GM12878 (cell line): Measurements from ENCODE around the gene OCLN. TPM values are rescaled to one million over a fixed set of nuclear protein-coding genes. Genes with fewer than 3 reads are reported as not detected.

Experiments used
- ATAC-seq: fragments of 200-7000 bp; cut with Tn5 transposase; 3 replicates; pipeline ENCODE4 v1.9.1; 2020; ENCODE audit warnings: mild to moderate bottlenecking, moderate library complexity
- BruUV-seq: library from RNA; stranded (reverse); fragments of 400-500 nt; replicated peaks from 2 replicates; lab custom pipeline; 2021; lab: Mats Ljungman, UMichigan
- CTCF ChIA-PET: fragments of 300-600 bp; sonication (Branson Sonifier 250); formaldehyde crosslinking; extraction: SDS; loops from one replicate; lab custom pipeline; 2021; ENCODE audit warnings: inconsistent platforms; lab: Yijun Ruan, JAX
- POLR2A ChIA-PET: fragments of 350-600 bp; formaldehyde crosslinking; extraction: SDS; loops from one replicate; lab custom pipeline; 2021; ENCODE audit warnings: inconsistent platforms; lab: Charles Lee
- RAD21 ChIA-PET: fragments of 300-600 bp; sonication (Branson Sonifier 250); formaldehyde crosslinking; loops from one replicate; lab custom pipeline; 2023; ENCODE audit warnings: antibody characterized with exemption; ENCODE audit not compliant: unreplicated experiment; lab: Charles Lee
- SMC1A ChIA-PET: fragments of 300-600 bp; sonication (Branson Sonifier 250); formaldehyde crosslinking; loops from one replicate; lab custom pipeline; 2023; ENCODE audit not compliant: unreplicated experiment, uncharacterized antibody; lab: Charles Lee
- DNase-seq: peaks from one replicate; pipeline ENCODE4 v3.0.0-alpha.2; 2011; ENCODE audit warnings: low read depth, low spot score
- FAIRE-seq: peaks from 3 replicates; lab custom pipeline; 2011; peaks lifted over from hg19 to GRCh38; lab: Jason Lieb, UNC
- H2AFZ ChIP-seq: 2 replicates; pipeline ENCODE4 v1.6.0; 2011; ENCODE audit warnings: low read depth, low read length, control low read depth; ENCODE audit not compliant: control insufficient read depth
- H3K27ac ChIP-seq: 2 replicates; pipeline ENCODE4 v1.5.1; 2011; ENCODE audit warnings: control low read depth; ENCODE audit not compliant: control insufficient read depth, insufficient read depth
- H3K27me3 ChIP-seq, 2 experiments: replicated peaks in 1 of 2; 2 replicates each; pipeline versions ENCODE4 v1.6.0 to v1.6.1; 2011; ENCODE audit warnings: low read length in 1 of 2; ENCODE audit not compliant: control insufficient read depth in 2 of 2, insufficient read depth in 2 of 2
- H3K36me3 ChIP-seq, 2 experiments: 2 replicates each; pipeline ENCODE4 v1.5.1; 2011; ENCODE audit warnings: low read length in 1 of 2; ENCODE audit not compliant: control insufficient read depth in 2 of 2, insufficient read depth in 2 of 2
- H3K4me1 ChIP-seq: 2 replicates; pipeline ENCODE4 v1.6.1; 2011; ENCODE audit warnings: mild to moderate bottlenecking, low read length, moderate library complexity, mixed read lengths; ENCODE audit not compliant: control insufficient read depth, insufficient read depth
- H3K4me2 ChIP-seq: 2 replicates; pipeline ENCODE4 v1.6.0; 2011; ENCODE audit warnings: control low read depth; ENCODE audit not compliant: control insufficient read depth, insufficient read depth
- H3K4me3 ChIP-seq: fragments of 200-600 bp; sonication (generic); 2 replicates; pipeline ENCODE4 v1.5.1; 2016
- H3K79me2 ChIP-seq: 2 replicates; pipeline ENCODE4 v1.6.0; 2011; ENCODE audit warnings: low read length; ENCODE audit not compliant: control insufficient read depth, insufficient read depth
- H3K9ac ChIP-seq: 2 replicates; pipeline ENCODE4 v1.8.0; 2011; ENCODE audit warnings: low read length, control low read depth, mixed read lengths; ENCODE audit not compliant: control insufficient read depth, insufficient read depth
- H3K9me3 ChIP-seq: replicated peaks from 3 replicates; pipeline ENCODE4 v1.5.1; 2011; ENCODE audit warnings: mild to moderate bottlenecking, low read length; ENCODE audit not compliant: control insufficient read depth, insufficient read depth
- H4K20me1 ChIP-seq: 2 replicates; pipeline ENCODE4 v1.6.0; 2011; ENCODE audit not compliant: control insufficient read depth, insufficient read depth
- ATF7 ChIP-seq: fragments of 450-650 bp; IDR thresholded peaks from 2 replicates; pipeline ENCODE4 v1.6.1; 2016; ENCODE audit warnings: low read depth, mild to moderate bottlenecking
- BCL11A ChIP-seq: IDR thresholded peaks from 2 replicates; pipeline ENCODE4 v1.6.1; 2011; ENCODE audit warnings: low read depth, low read length
- IKZF2 ChIP-seq, 2 experiments: fragments of 450-650 bp; IDR thresholded peaks; 2 replicates each; pipeline ENCODE4 v1.6.1; 2017; ENCODE audit warnings: mild to moderate bottlenecking in 2 of 2, moderate library complexity in 2 of 2
- NFIC ChIP-seq: IDR thresholded peaks from 2 replicates; pipeline ENCODE4 v1.6.1; 2012; ENCODE audit warnings: low read depth, mild to moderate bottlenecking, inconsistent platforms, low read length, moderate library complexity
- NFYB ChIP-seq: IDR thresholded peaks from 2 replicates; pipeline ENCODE4 v1.6.1; 2011; ENCODE audit warnings: low read depth, mild to moderate bottlenecking, low read length, improper control_type of control experiment, moderate library complexity; ENCODE audit not compliant: insufficient read depth
- NR2F1 ChIP-seq: fragments of 450-650 bp; conservative IDR thresholded peaks from 2 replicates; pipeline ENCODE4 v1.6.1; 2017; ENCODE audit warnings: mild to moderate bottlenecking
- RAD21 ChIP-seq: IDR thresholded peaks from 2 replicates; pipeline ENCODE4 v1.6.1; 2011; ENCODE audit warnings: mild to moderate bottlenecking, low read depth, low read length, moderate library complexity; ENCODE audit not compliant: insufficient read depth
- SP1 ChIP-seq: IDR thresholded peaks from one replicate; pipeline ENCODE4 v1.6.1; 2011; ENCODE audit warnings: low read depth, low read length
- SPI1 ChIP-seq: IDR thresholded peaks from 2 replicates; pipeline ENCODE4 v1.6.1; 2011; ENCODE audit warnings: low read depth, mild to moderate bottlenecking, low read length, moderate library complexity, borderline replicate concordance; ENCODE audit not compliant: insufficient read depth
- SRF ChIP-seq, 2 experiments: IDR thresholded peaks; 2 replicates each; pipeline ENCODE4 v1.6.1; 2011; ENCODE audit warnings: low read depth in 2 of 2, low read length in 2 of 2, mild to moderate bottlenecking in 1 of 2, moderate library complexity in 1 of 2
- ZNF217 ChIP-seq: fragments of 450-650 bp; IDR thresholded peaks from 2 replicates; pipeline ENCODE4 v1.6.1; 2017; ENCODE audit warnings: antibody characterized with exemption, mild to moderate bottlenecking
- WGBS: methylation state at CpG from one replicate; pipeline ENCODE4 v1.1.6; 2016; ENCODE audit warnings: low lambda C conversion rate; ENCODE audit not compliant: insufficient replicate concordance, insufficient coverage; ENCODE audit errors: missing lambda C conversion rate; 5-methylcytosine and 5-hydroxymethylcytosine counted together
- in situ Hi-C: fragments of 300-500 bp; cut with MboI; formaldehyde crosslinking; loops from 9 replicates; pipeline ENCODE4 v1.14.3; 2018; ENCODE audit warnings: mixed read lengths
- intact Hi-C: fragments of 100-400 bp; cut with micrococcal nuclease; formaldehyde crosslinking; loops from one replicate; pipeline ENCODE4 v1.14.2; 2022; ENCODE audit not compliant: unreplicated experiment
- polyA plus RNA-seq, 11 experiments: library from polyadenylated mRNA; depleted of rRNA in 4 of 11; unstranded in 6 of 11; stranded (reverse) in 5 of 11; fragments of >200 nt; fragmentation: Nextera tagmentation in 4 of 11; fragmentation: Illumina TruSeq in 1 of 11; extraction: Ambion mirVana in 4 of 11; extraction: Trizol in 1 of 11; gene quantifications; 1 replicate in 1 of 11; 2 replicates in 10 of 11; pipeline versions ENCODE4 v1.2.1 to v1.2.3, GENCODE V29; 2011 to 2016; ENCODE audit warnings: inconsistent platforms in 2 of 11, missing spikeins in 2 of 11, low read depth in 1 of 11
- total RNA-seq, 4 experiments: library from RNA; depleted of rRNA in 3 of 4; stranded (reverse); fragments of >200 nt in 3 of 4; fragmentation: Illumina TruSeq in 1 of 4; extraction: Trizol in 1 of 4; gene quantifications; 2 replicates each; pipeline versions ENCODE4 v1.2.1 to v1.2.3, GENCODE V29; 2013 to 2021
- TF ChIP-seq, protein P1 (sequence below): fragments of 450-650 bp; IDR thresholded peaks from 2 replicates; pipeline ENCODE4 v1.6.1; 2017; ENCODE audit warnings: antibody characterized with exemption, mild to moderate bottlenecking, moderate library complexity
- TF ChIP-seq, protein P2 (sequence below): fragments of 450-650 bp; IDR thresholded peaks from 2 replicates; pipeline ENCODE4 v1.6.1; 2016; ENCODE audit warnings: mild to moderate bottlenecking
- TF ChIP-seq, protein P3 (sequence below): fragments of 450-650 bp; IDR thresholded peaks from 2 replicates; pipeline ENCODE4 v1.6.1; 2017; ENCODE audit warnings: low read depth, mild to moderate bottlenecking, moderate library complexity

OCLN gene
- total and polyA plus RNA-seq, 10 of the 15 experiments (the other 5 are each of a cell fraction or from before 2014, with no cell fraction given): 2.0 to 26.5 (median 17.0) TPM

DNA sequence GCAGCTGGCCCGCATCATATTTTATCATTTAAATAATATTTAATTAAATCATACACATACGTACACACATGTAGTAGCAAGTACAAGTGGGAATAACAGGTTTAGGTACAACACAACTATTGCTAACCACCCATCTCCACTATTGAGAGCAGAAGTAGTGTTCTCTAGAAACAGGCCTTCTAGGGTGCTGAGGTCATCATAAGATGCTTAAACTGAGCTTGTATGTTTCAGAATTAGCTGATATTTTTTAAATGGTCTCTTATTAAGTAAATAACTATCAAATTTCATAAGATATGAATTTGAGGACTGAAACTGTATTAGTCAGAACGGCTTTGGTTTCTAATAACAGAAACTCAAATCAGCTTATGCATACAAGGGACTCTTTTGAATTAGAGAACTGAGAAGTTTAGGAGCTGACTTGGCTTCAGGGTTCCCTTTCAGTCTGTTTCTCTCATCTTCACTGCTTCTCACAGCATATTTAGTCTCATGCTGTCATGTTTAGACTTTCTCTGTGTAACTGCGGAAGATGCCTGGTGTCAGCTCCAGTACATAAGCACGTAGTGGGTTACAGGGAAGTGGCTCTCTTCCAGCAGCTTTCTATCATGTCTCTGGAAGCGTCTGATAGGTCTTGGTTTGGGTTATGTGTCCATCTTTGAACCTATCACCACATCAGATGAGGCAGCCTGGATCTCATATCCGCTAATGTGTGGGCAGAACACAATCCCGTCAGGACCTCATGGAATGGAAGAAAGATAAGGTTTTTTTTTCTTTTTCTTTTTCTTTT lies 25.0 kb upstream of the OCLN start:
- no TSS peak for BruUV-seq
- CTCF ChIA-PET: interaction anchor here (0.6 to 0.9 kb wide), 3 partner anchors 8 to 38 kb away, joined by 3 to 4 read pairs (median 3); no protein-coding TSS in a partner anchor
- Histone ChIP-seq H3K27ac (peak overlapping the region; percentile 94), H3K4me2 (peak overlapping the region; percentile 45), H3K9me3 (peaks cover 15% of the 10 kb centered on the region), H3K4me3 (peak overlapping the region; percentile 44; the same call in 1 of the 2 replicates), H3K4me1 (peaks cover 26% of the 10 kb centered on the region), H3K79me2 (no peaks in the 10 kb centered on the region), H3K9ac (peak overlapping the region; percentile 58; the same call in 1 of the 2 replicates), H3K27me3 (no peaks in the 10 kb centered on the region), H2AFZ (peak overlapping the region; percentile 78), H4K20me1 (no peaks in the 10 kb centered on the region), H3K36me3 (no peaks in the 10 kb centered on the region)
- peak; percentile 87 for FAIRE-seq
- POLR2A ChIA-PET: interaction anchor here (0.9 to 1.7 kb wide), 3 partner anchors 33 to 233 kb away, joined by 3 to 8 read pairs (median 3); partner anchors contain the start of gene CDK7
- SMC1A ChIA-PET: interaction anchor here (0.6 to 3.8 kb wide), 14 partner anchors 8 to 337 kb away, joined by 3 to 13 read pairs (median 4); partner anchors contain the start of gene OCLN
- ATAC-seq: peak; percentile 96
- in situ Hi-C loops: no loop called here
- intact Hi-C loops: loop anchor here (1.0 kb wide), 1 partner anchor 35 kb away; no protein-coding TSS in a partner anchor
- WGBS: 23% methylated on average over 8 of the region's 8 CpGs
- DNase-seq: peak; percentile 90
- RAD21 ChIA-PET: interaction anchor here (0.8 to 2.1 kb wide), 4 partner anchors 35 to 374 kb away, joined by 3 to 16 read pairs (median 6); partner anchors contain the start of gene SLC30A5
- TF ChIP-seq NR2F1 (0 out of 2 replicates have a peak, but pooled peaks have one; percentile 45), ATF7 (peak; percentile 66; the same call in 1 of the 2 replicates), NFYB (no peak), SRF (IDR thresholded peaks at IDR 0.05; ENCODE audit: low read depth in 2 of 2, low read length in 2 of 2) (0 out of 4 replicates have a peak, but pooled peaks of 1 of the 2 experiments have one; percentile 15), NFIC (peak; percentile 94), BCL11A (peak; percentile 85), ZNF217 (0 out of 2 replicates have a peak, but pooled peaks have one; percentile 76), IKZF2 (IDR thresholded peaks at IDR 0.05) (peak; percentile 74), RAD21 (no peak), SP1 (no peak), SPI1 (peak; percentile 95)
- TF ChIP-seq, protein P1, sequence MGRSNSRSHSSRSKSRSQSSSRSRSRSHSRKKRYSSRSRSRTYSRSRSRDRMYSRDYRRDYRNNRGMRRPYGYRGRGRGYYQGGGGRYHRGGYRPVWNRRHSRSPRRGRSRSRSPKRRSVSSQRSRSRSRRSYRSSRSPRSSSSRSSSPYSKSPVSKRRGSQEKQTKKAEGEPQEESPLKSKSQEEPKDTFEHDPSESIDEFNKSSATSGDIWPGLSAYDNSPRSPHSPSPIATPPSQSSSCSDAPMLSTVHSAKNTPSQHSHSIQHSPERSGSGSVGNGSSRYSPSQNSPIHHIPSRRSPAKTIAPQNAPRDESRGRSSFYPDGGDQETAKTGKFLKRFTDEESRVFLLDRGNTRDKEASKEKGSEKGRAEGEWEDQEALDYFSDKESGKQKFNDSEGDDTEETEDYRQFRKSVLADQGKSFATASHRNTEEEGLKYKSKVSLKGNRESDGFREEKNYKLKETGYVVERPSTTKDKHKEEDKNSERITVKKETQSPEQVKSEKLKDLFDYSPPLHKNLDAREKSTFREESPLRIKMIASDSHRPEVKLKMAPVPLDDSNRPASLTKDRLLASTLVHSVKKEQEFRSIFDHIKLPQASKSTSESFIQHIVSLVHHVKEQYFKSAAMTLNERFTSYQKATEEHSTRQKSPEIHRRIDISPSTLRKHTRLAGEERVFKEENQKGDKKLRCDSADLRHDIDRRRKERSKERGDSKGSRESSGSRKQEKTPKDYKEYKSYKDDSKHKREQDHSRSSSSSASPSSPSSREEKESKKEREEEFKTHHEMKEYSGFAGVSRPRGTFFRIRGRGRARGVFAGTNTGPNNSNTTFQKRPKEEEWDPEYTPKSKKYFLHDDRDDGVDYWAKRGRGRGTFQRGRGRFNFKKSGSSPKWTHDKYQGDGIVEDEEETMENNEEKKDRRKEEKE: no peak
- TF ChIP-seq, protein P2, sequence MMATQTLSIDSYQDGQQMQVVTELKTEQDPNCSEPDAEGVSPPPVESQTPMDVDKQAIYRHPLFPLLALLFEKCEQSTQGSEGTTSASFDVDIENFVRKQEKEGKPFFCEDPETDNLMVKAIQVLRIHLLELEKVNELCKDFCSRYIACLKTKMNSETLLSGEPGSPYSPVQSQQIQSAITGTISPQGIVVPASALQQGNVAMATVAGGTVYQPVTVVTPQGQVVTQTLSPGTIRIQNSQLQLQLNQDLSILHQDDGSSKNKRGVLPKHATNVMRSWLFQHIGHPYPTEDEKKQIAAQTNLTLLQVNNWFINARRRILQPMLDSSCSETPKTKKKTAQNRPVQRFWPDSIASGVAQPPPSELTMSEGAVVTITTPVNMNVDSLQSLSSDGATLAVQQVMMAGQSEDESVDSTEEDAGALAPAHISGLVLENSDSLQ: peak; percentile 43; the same call in 1 of the 2 replicates
- TF ChIP-seq, protein P3, sequence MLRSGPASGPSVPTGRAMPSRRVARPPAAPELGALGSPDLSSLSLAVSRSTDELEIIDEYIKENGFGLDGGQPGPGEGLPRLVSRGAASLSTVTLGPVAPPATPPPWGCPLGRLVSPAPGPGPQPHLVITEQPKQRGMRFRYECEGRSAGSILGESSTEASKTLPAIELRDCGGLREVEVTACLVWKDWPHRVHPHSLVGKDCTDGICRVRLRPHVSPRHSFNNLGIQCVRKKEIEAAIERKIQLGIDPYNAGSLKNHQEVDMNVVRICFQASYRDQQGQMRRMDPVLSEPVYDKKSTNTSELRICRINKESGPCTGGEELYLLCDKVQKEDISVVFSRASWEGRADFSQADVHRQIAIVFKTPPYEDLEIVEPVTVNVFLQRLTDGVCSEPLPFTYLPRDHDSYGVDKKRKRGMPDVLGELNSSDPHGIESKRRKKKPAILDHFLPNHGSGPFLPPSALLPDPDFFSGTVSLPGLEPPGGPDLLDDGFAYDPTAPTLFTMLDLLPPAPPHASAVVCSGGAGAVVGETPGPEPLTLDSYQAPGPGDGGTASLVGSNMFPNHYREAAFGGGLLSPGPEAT: peak; percentile 76; the same call in 1 of the 2 replicates
